HT-29 (cell line): ENCODE data around the gene ZSCAN30. TPM values are rescaled to one million over a fixed set of nuclear protein-coding genes. Genes with fewer than 3 reads are reported as not detected.
A peak's percentile ranks its signal among the peaks of the same experiment; 100 is the strongest.
"Not testable (repeated sequence)": the region's sequence is repeated elsewhere in the genome, so short reads cannot be mapped to it uniquely, and the experiment has no call there.

Experiments
- DNase-seq: peaks from one replicate; pipeline ENCODE4 v3.0.0-alpha.2; 2015; ENCODE audit warnings: low spot score
- total RNA-seq: library from RNA; depleted of rRNA; stranded (reverse); fragments of >200 nt; shearing (Covaris generic); gene quantifications from 2 replicates; pipeline ENCODE4 v1.2.3, GENCODE V29; 2014; rRNA removed

ZSCAN30 gene
- total RNA-seq, 1 experiment from 2014 or later: 2.2 TPM

GRCh38 chr18:35236571-35237363 lies 53.3 kb downstream of the ZSCAN30 start:
- no peak for DNase-seq

- DNase-seq: peak; percentile 85
Measured at GRCh38 chr18:35231052-35231451, 59.0 kb downstream of the ZSCAN30 start.

GRCh38 chr18:35227254-35227653 lies 62.8 kb downstream of the ZSCAN30 start:
- no peak for DNase-seq

GRCh38 chr18:35223797-35224196 lies 66.2 kb downstream of the ZSCAN30 start:
- DNase-seq: no peak

GRCh38 chr18:35220424-35220823 lies 69.6 kb downstream of the ZSCAN30 start:
- DNase-seq: no peak

- not testable (repeated sequence) for DNase-seq
Measured at GRCh38 chr18:35219331-35219730, 70.7 kb downstream of the ZSCAN30 start.

- not testable (repeated sequence) for DNase-seq
Measured at GRCh38 chr18:35216611-35217010, 73.4 kb downstream of the ZSCAN30 start.

GRCh38 chr18:35215026-35215425 lies 75.0 kb downstream of the ZSCAN30 start:
- no peak for DNase-seq

- not testable (repeated sequence) for DNase-seq
Measured at GRCh38 chr18:35205746-35206458, 84.1 kb downstream of the ZSCAN30 start.

- no peak for DNase-seq
Measured at GRCh38 chr18:35205199-35205712, 84.8 kb downstream of the ZSCAN30 start.

- no peak for DNase-seq
Measured at GRCh38 chr18:35203067-35203466, 87.0 kb downstream of the ZSCAN30 start.

GRCh38 chr18:35201256-35201931 lies 88.6 kb downstream of the ZSCAN30 start:
- DNase-seq: no peak

Other genes starting within 250 kb of the ZSCAN30 start
- 2.8 TPM in 2 replicates for gene MAPRE2, start 248.8 kb downstream of the ZSCAN30 start, total RNA-seq
- 3.8 and 4.9 TPM in 2 replicates for gene ZNF397, start 49.2 kb downstream of the ZSCAN30 start, total RNA-seq
- 9.3 and 9.7 TPM in 2 replicates for gene ZNF24, start 54.2 kb upstream of the ZSCAN30 start, total RNA-seq
- 0.03 TPM in 1 of 2 replicates, not detected in the other for gene ZNF396, start 87.1 kb upstream of the ZSCAN30 start, total RNA-seq
- gene INO80C, start 207.7 kb upstream of the ZSCAN30 start, total RNA-seq: 5.1 TPM in 2 replicates